IPS-NIHi11 (cell line): ENCODE results near the gene FLCN.
"Not testable (repeated sequence)": the region's sequence is repeated elsewhere in the genome, so short reads cannot be mapped to it uniquely, and the experiment has no call there.

Source experiments
- DNase-seq: peaks from one replicate; pipeline ENCODE4 v3.0.0; 2012; ENCODE audit warnings: mixed read lengths, low spot score

Gene FLCN, protein sequence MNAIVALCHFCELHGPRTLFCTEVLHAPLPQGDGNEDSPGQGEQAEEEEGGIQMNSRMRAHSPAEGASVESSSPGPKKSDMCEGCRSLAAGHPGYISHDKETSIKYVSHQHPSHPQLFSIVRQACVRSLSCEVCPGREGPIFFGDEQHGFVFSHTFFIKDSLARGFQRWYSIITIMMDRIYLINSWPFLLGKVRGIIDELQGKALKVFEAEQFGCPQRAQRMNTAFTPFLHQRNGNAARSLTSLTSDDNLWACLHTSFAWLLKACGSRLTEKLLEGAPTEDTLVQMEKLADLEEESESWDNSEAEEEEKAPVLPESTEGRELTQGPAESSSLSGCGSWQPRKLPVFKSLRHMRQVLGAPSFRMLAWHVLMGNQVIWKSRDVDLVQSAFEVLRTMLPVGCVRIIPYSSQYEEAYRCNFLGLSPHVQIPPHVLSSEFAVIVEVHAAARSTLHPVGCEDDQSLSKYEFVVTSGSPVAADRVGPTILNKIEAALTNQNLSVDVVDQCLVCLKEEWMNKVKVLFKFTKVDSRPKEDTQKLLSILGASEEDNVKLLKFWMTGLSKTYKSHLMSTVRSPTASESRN

DNA sequence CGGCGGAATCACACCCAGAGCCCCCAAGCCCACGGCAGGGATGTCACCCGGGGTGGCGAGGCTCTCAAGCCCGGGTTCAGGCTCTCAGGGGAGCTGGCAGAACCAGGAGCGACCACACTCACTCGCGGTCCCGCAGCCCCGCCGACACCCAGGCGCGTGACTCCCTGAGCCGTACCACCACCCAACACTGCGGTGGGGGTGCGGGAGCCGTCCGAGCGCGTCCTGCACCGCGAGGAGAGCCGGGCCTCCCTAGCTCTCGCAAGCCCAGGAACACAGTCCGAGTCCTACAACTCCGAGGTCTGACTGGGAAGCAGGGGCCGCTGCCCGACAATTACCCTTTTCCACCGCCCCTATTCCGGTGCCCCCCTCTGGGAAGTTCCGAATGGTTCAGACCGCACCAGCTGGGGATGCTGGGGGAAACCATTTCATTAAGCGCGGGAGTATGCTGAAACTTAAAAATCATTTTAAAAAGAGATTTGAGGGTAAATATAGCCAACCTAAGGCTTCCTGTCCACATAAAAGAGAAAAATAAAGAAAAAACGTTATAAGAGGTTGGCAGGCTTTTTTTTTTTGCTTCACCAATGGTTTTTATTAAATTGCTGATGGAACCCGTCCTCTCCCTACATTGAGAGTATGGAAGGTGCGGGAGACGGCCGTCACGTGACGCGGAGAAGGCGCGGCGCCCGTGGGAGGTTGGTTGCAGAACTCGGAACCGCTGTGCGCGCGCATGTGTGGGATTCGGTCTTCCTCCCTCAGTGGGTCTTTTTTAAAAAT, at the start of gene FLCN:
Gene FLCN, minus strand, starts transcription at position 143 of the 774 bp plus-strand sequence. CDS start 9,031 bp downstream, outside the sequence.
- DNase-seq, result peak; percentile 87

DNA sequence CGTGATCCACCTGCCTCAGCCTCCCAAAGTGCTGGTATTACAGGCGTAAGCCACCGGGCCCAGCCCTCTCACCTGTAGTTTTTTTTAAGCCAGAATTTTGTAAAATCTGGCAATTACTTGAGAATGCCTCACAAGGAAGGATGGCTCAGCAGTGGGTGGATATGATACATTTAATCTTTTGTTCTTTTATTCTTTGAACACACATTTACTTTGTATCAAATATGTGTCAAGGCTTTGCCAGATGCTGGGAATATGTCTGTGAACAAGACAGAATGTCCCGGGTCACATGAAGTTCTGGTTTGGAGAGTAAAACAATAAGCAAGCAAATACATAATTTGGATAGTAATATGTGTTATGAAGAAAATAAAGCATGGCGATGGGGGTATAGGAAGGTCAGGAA, 49.0 kb upstream of the FLCN start:
- DNase-seq, result no peak

- DNase-seq, result peak; percentile 98
Measured at GRCh38 chr17:17280613-17281549, 43.9 kb upstream of the FLCN start, which contains the start of gene COPS3. TSS of gene COPS3 (minus strand) at chr17:17281246. CDS start at chr17:17281186, 60 bp downstream.

GRCh38 chr17:17279316-17279715, 42.3 kb upstream of the FLCN start:
- no peak for DNase-seq

GRCh38 chr17:17277431-17277830, 40.5 kb upstream of the FLCN start:
- DNase-seq, result not testable (repeated sequence)

DNA sequence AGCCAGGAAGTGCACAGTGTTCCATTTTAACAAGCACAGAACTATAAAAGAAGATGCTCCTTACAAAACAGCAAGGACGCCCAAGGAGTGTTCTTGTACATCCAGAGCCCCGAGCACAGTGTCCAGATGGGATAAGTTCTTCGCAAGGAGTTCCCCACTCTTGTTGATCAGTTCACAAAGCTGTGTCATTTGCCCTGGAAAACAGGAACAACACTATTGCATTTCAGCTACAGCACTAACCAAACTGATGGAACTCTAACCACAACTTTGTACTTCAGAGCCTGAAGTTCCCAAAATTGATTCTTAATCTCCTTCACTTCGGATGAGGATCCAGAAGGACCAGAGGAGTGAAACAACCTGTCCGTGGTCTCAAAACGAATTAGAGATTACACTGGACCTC, 39.0 kb upstream of the FLCN start:
- DNase-seq, result no peak

DNA sequence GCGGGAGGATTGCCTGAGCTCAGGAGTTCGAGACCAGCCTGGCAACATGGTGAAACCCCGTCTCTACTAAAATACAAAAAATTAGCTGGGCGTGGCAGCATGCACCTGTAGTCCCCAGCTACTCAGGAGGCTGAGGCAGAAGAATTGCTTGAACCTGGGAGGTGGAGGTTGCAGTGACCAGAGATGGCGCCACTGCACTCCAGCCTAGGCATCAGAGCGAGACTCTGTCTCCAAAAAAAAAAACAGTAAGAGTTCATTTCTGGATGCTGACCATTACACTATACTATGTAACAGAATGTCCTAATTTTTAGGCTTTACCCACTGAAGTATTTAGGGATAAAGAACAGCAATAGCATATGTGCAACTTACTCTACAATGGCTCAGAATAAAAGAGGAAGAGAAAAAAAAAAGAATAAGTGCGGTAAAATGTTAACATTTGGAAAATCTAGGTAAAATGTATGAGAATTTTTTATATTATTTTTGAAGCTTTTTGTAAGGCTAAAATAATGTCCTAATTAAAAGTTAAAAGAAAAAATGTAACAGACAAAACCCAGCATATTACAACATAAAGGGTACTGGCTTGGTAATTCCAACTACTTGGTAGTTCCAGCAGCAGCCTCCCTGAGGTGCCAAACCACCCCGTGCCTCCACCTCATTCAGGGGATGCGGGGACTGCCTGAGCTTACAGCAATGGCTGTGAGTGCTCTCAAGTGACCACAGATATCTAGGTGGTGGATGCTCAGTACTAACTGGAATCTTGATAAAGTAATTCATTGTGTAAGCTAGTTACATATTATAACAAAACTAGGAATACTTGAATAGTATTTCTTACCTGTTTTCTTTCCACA, 33.2 kb upstream of the FLCN start:
- no peak for DNase-seq

- peak; percentile 13 for DNase-seq
Measured at GRCh38 chr17:17264430-17264829, 27.5 kb upstream of the FLCN start.

DNA sequence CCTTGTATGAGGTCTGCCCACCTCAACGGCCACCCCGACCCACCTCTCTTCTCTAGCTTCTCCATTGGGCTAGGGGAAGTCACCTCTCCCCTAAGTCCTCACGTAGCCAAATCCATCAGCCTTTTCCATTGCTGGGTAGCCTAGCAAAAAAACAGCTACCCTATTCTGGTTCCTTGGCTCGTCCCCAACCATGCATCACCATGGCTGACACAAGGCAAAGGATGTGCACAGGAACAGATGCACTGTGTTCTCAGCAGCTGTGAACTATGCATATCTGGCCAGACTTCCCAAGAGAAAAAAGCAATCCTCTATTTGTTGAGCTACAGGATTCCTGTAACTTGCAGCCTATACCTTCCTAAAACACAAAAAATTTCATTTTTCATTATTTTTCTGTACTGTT, 22.0 kb upstream of the FLCN start:
- DNase-seq, result no peak

DNA sequence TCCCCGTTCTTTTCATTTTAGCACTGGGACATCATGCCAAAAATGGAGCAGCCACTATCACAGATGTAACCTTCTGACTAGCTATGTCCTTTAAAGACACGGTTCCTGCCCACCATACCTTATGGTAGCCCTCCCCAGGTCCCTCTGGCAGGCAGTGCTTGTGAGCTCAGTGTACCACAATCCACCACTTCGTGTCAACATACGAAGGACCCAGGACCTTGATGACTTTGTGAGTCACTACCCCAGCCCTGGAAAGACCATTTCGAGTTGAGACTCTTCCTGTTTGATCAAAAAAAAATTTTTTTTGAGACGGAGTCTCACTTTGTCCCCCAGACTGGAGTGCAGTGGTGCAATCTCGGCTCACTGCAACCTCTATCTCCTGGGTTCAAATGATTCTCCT, 21.0 kb upstream of the FLCN start:
- no peak for DNase-seq

GRCh38 chr17:17256316-17256715, 19.3 kb upstream of the FLCN start:
- no peak for DNase-seq

DNA sequence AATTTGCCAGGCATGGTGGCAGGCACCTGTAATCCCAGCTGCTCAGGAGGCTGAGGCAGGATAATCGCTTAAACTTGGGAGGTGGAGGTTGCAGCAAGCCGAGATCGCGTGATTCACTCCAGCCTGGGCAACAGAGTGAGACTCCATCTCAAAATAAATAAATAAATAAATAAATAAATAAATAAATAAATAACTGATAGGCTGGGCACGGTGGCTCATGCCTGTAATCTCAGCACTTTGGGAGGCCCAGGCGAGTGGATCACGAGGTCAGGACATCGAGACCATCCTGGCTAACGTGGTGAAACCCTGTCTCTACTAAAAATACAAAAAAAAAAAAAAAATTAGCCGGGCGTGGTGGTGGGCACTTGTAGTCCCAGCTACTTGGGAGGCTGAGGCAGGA, 18.7 kb upstream of the FLCN start:
- DNase-seq, result not testable (repeated sequence)

- no peak for DNase-seq
Measured at GRCh38 chr17:17254036-17254435, 17.1 kb upstream of the FLCN start.

- no peak for DNase-seq
Measured at GRCh38 chr17:17253406-17253805, 16.4 kb upstream of the FLCN start.

DNA sequence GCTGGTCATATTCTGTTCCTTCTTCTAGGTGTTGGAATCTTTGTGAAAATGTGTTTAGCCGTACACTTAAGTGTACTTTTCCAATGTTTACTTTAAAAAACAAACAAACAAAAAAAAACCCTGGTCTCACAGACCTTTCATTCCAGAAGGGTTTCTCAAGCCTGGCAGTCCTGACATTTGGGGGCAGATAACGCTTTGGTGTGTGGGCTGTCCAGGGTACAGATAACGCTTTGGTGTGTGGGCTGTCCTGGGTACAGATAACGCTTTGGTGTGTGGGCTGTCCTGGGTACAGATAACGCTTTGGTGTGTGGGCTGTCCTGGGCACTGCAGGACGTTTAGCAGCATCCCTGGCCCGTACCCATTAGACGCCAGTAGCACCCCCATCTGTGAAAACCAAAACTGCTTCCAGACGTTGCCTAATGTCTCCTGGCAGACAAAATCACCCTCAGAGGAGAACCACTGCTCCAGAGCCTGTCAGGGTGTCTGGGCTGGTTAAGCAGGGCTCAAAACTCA, 15.2 kb upstream of the FLCN start:
- DNase-seq, result no peak

DNA sequence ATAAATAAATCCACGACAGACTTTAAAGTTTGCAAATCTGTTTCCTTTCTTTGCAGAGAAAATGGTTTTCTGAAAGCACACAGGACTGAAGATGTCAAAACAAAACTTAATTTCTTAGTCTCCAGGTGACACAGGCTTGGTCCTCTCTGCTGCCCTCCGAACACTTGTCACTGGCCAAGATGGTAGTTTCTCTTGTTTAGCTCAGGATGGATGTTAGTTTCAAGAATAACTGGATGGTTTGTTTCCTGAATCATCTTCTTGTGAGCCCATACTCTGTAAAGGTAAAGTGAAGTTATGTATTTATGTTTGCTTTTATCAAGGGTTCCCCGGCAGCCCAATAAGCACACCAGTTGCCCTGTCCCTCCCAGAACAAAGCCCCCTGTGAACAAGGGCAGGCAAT, 9.9 kb upstream of the FLCN start:
- DNase-seq, result no peak

- DNase-seq, result no peak
Measured at GRCh38 chr17:17243163-17243562, 6.2 kb upstream of the FLCN start.

GRCh38 chr17:17242246-17242645, 5.3 kb upstream of the FLCN start:
- DNase-seq, result no peak

- DNase-seq, result no peak
Measured at GRCh38 chr17:17241656-17242055, 4.7 kb upstream of the FLCN start.

- no peak for DNase-seq
Measured at GRCh38 chr17:17239832-17240231, 2.9 kb upstream of the FLCN start.
